Measurements from ENCODE around the gene PIP5KL1.

The PIP5KL1 gene

DNA sequence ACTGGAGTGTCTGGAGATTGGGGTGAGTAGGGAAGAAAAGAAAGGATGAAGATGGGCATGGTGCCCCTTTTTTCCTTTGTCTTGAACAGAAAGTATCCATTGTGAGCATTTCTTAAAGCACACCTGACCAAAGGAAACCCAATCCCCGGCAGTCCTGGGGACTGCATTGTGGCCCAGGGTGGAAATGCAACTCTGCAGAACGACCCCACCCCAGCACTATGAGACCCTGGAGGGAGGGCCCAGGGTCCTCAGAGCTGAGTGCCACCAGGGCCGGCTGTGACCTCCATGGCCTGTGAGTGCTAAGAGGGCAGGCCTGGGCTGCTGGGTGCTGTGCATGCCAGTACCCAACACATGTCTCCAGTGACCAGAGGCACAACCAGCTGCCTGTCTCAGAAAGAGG, 31.7 kb upstream of the PIP5KL1 start:
- peaks cover 9% of the 10 kb centered on the region for H3K4me1 ChIP-seq (ENCODE audit: insufficient read depth, low read length, poor library complexity, severe bottlenecking)
- H3F3A ChIP-seq (ENCODE audit: low read depth): no peaks in the 10 kb centered on the region

GRCh38 chr9:127961613-127962155, 31.1 kb upstream of the PIP5KL1 start:
- Histone ChIP-seq H3K4me2 (ENCODE audit: low read depth, low read length, poor library complexity, severe bottlenecking) (no peak overlapping the region), H3K27me3 (ENCODE audit: insufficient read depth, low read length, poor library complexity, severe bottlenecking) (no peaks in the 10 kb centered on the region), H3K36me3 (ENCODE audit: insufficient read depth, low read length) (no peaks in the 10 kb centered on the region; the same call in 1 of the 2 replicates), H3K4me3 (ENCODE audit: low read length, poor library complexity, severe bottlenecking) (no peak overlapping the region), H3K4me1 (ENCODE audit: insufficient read depth, low read length, poor library complexity, severe bottlenecking) (peaks cover 3% of the 10 kb centered on the region), H3K9ac (ENCODE audit: low read depth, low read length, poor library complexity, severe bottlenecking) (no peak overlapping the region), H4K20me1 (ENCODE audit: insufficient read depth, low read length, poor library complexity, severe bottlenecking) (no peaks in the 10 kb centered on the region), H3K79me2 (ENCODE audit: insufficient read depth, low read length) (peaks cover 86% of the 10 kb centered on the region), H3K9me3 (ENCODE audit: insufficient read depth, low read depth, low read length) (no peaks in the 10 kb centered on the region), H2AFZ (ENCODE audit: low read length) (no peak overlapping the region), H3K9me2 (replicated peaks; ENCODE audit: low read depth, low read length) (no peaks in the 10 kb centered on the region), H3F3A (ENCODE audit: low read depth) (no peaks in the 10 kb centered on the region)
- TF ChIP-seq EZH2phosphoT487 (IDR thresholded peaks at IDR 0.05; ENCODE audit: borderline replicate concordance) (no peak), CTCF (conservative IDR thresholded peaks at IDR 0.05; ENCODE audit: low read length) (no peak)

More for the DNA sequence above, 31.7 kb upstream of the PIP5KL1 start:
- H3K4me3 ChIP-seq (ENCODE audit: low read length, poor library complexity, severe bottlenecking): no peak overlapping the region
- no peaks in the 10 kb centered on the region for H3K27me3 ChIP-seq (ENCODE audit: insufficient read depth, low read length, poor library complexity, severe bottlenecking)
- no peak for TF ChIP-seq CTCF (conservative IDR thresholded peaks at IDR 0.05; ENCODE audit: low read length)
- no peak for TF ChIP-seq EZH2phosphoT487 (IDR thresholded peaks at IDR 0.05; ENCODE audit: borderline replicate concordance)
- H3K4me2 ChIP-seq (ENCODE audit: low read depth, low read length, poor library complexity, severe bottlenecking): no peak overlapping the region
- H4K20me1 ChIP-seq (ENCODE audit: insufficient read depth, low read length, poor library complexity, severe bottlenecking): no peaks in the 10 kb centered on the region
- H2AFZ ChIP-seq (ENCODE audit: low read length): no peak overlapping the region
- no peak overlapping the region for H3K9ac ChIP-seq (ENCODE audit: low read depth, low read length, poor library complexity, severe bottlenecking)
- H3K9me3 ChIP-seq (ENCODE audit: insufficient read depth, low read depth, low read length): no peaks in the 10 kb centered on the region
- H3K36me3 ChIP-seq (ENCODE audit: insufficient read depth, low read length): no peaks in the 10 kb centered on the region; the same call in 1 of the 2 replicates
- H3K79me2 ChIP-seq (ENCODE audit: insufficient read depth, low read length): peaks cover 86% of the 10 kb centered on the region
- no peaks in the 10 kb centered on the region for H3K9me2 ChIP-seq (replicated peaks; ENCODE audit: low read depth, low read length)

- H3K4me3 ChIP-seq (ENCODE audit: low read length, poor library complexity, severe bottlenecking): no peak overlapping the region
- no peaks in the 10 kb centered on the region for H3K9me2 ChIP-seq (replicated peaks; ENCODE audit: low read depth, low read length)
- TF ChIP-seq CTCF (conservative IDR thresholded peaks at IDR 0.05; ENCODE audit: low read length) (no peak), EZH2phosphoT487 (IDR thresholded peaks at IDR 0.05; ENCODE audit: borderline replicate concordance) (no peak)
- no peaks in the 10 kb centered on the region for H3K9me3 ChIP-seq (ENCODE audit: insufficient read depth, low read depth, low read length)
- no peaks in the 10 kb centered on the region for H3F3A ChIP-seq (ENCODE audit: low read depth)
- H3K4me1 ChIP-seq (ENCODE audit: insufficient read depth, low read length, poor library complexity, severe bottlenecking): no peaks in the 10 kb centered on the region
- H3K4me2 ChIP-seq (ENCODE audit: low read depth, low read length, poor library complexity, severe bottlenecking): no peak overlapping the region
- H3K79me2 ChIP-seq (ENCODE audit: insufficient read depth, low read length): peaks cover 82% of the 10 kb centered on the region; the same call in 1 of the 2 replicates
- H4K20me1 ChIP-seq (ENCODE audit: insufficient read depth, low read length, poor library complexity, severe bottlenecking): no peaks in the 10 kb centered on the region
- H2AFZ ChIP-seq (ENCODE audit: low read length): no peak overlapping the region
- H3K36me3 ChIP-seq (ENCODE audit: insufficient read depth, low read length): no peaks in the 10 kb centered on the region; the same call in 1 of the 2 replicates
- no peaks in the 10 kb centered on the region for H3K27me3 ChIP-seq (ENCODE audit: insufficient read depth, low read length, poor library complexity, severe bottlenecking)
- H3K9ac ChIP-seq (ENCODE audit: low read depth, low read length, poor library complexity, severe bottlenecking): no peak overlapping the region
Observed at GRCh38 chr9:127961155-127961490, 30.5 kb upstream of the PIP5KL1 start.
